Suppressor macrophage treated with lipopolysaccharide for 4 hours (primary cell): Measurements from ENCODE around the gene RAD51B.
"Not testable (repeated sequence)": the region's sequence is repeated elsewhere in the genome, so short reads cannot be mapped to it uniquely, and the experiment has no call there.

Source experiments
- DNase-seq: peaks from one replicate; pipeline ENCODE4 v3.0.0-alpha.2; 2020

Gene RAD51B

DNA sequence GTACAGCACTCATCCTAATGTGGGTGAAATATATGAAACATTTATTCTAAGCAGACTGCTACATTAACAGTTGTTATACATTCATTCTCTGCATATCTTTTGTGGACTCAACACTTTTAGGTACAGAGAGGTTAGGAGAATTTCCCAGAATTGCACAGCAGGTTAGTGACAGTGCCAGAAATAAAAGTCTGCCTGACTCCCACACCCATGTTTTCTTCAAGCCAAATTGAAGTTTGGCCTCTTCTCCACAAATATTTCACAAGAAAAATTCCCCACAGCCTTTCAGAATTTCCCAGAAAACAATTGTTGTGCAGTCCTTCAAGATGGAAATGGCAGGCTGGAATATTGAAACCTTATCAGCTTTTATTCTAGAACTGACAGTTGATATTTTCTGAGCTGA lies 464.8 kb downstream of the RAD51B start:
- peak; percentile 35 for DNase-seq

DNA sequence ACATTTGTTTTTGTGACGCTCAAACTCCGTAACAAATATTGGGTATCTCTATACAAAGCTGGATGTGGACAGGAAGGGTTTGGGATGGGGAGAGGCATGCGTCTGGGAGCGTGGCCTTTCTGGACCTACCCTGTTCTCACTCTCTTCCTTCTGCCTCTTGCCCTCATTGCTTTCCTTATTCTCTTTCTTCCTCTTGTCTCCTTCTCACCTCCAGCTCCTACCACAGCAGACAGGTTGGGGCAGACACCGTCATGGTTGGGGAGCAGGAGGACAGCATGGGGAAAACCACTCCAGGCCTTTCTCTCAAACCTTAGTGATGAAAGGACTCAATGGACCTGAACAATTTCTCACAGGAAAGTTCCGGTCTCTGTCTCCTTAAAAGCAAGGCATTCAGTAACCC lies 465.3 kb downstream of the RAD51B start:
- DNase-seq, result no peak

- peak; percentile 85 for DNase-seq
Observed at GRCh38 chr14:68285421-68286179, 466.0 kb downstream of the RAD51B start.

DNA sequence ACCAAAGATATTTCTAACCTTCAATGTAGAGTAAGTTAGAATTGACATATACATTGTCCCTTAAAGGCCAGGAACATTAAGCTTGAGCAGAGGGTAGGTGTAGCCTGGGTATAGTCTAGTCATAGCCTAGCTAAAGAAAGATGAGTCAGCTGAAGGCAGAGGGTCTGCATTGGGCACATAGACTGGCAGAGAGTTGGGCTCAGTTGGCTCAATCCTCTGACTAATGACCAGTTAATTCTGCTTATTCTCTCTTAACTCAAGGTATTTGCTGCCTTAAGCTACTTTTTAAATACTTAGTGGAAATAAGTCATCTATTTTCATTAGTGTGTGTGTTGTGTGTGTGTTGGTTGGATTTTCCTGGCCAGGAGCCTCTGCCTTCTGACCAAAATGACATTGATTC lies 467.1 kb downstream of the RAD51B start:
- DNase-seq, result no peak

DNA sequence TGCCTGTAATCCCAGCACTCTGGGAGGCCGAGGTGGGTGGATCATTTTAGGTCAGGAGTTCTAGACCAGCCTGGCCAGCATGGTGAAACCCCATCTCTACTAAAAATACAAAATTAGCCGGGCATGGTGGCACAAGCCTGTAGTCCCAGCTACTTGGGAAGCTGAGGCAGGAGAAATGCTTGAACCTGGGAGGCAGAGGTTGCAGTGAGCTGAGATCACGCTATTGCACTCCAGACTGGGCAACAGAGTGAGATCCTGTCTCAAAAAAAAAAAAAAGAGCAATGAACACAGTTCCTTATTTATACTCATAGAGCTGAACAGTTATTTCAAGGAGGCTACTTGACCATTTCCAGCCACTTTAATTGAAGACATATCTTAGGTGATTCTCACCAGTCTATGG lies 469.9 kb downstream of the RAD51B start:
- DNase-seq, result not testable (repeated sequence)

DNA sequence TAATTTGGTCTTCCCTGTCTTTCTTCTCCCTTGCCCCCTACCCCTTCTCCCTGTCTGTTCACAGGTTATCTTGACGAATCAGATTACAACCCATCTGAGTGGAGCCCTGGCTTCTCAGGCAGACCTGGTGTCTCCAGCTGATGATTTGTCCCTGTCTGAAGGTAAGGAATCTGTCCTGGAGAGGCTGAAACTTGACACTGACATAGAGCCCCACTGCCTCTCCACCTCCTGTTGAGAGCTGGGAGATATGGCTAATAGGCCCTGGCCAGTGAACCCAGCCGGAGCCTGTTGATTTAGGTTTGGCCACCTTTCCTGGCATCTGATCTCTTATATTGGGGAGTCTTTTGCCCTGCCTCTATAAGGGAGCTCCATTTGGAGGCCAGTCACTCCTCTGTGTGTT lies 472.2 kb downstream of the RAD51B start:
- no peak for DNase-seq

- DNase-seq, result no peak
Observed at GRCh38 chr14:68292441-68293215, 473.0 kb downstream of the RAD51B start.

DNA sequence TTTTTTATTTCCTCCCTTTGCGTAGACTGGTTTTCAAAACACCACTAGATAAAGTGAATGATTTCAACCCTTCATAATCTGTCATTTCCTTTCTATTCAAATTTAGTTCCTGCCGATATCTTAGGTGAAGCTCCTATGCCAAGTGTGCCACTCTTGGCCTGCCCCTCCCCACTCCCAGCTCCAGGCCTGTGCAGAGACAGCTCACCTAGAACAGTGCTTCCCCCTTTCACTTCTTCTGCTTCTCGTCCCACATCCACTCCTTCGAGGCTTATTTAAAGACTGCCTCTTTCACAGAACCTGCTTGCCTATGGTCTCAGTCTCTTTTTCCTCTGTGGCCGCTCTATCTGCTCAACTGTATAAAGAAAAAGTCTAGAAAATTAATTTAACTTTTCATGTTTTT lies 473.8 kb downstream of the RAD51B start:
- DNase-seq, result no peak

DNA sequence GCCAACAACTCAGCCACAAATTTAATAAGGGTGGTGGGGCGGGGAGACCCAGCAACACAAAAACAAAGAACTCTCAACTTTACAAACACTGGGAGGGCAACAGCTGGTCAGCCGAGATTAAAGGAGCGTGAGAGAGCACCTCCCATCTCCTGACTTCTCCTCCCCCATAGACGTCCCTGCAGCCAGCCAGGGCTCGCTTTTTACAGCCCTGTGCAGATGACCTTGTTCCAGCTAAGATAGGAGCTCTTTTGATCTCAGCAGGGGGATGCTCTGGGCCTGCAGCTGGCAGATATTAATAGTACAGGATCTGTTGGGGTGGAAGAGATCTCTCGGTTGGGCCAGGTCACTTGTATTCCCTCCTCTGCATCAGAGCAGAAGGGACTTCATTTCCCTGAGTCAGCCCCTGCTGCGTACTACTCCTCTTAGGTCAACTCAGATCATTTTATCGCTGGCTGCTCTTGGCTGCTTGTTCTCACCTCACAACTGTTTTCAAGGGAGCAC lies 475.8 kb downstream of the RAD51B start:
- no peak for DNase-seq

- no peak for DNase-seq
Observed at GRCh38 chr14:68297039-68297438, 477.5 kb downstream of the RAD51B start.

DNA sequence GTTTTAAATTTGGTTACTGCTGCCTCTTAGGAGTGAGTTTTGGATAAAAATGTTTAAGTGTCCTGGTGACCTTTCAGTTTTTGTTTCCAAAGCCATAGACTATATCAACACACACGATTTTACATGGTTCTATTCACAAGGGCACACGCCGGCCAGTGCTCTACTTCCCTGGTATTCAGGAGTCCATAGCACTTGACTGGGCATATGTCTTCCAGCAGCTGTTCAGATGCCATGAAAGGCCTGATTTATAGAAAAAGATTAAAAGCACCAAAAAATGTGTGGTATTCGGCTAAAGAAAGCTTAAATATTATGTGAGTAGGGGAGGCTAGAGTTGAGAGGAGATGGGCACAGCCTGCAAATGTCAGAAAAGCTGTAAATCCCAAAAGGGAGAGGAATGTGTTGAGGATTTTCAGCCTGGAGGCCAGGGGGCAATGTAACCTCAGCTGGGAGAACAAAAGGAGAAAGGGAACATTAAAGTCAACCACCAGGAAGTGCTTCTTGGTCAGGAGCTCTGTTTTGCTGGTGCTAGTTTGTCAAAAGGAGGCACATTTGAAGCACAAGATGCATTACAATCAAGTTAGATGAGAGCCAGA lies 478.4 kb downstream of the RAD51B start:
- DNase-seq, result no peak

- DNase-seq, result no peak
Observed at GRCh38 chr14:68300608-68301007, 481.0 kb downstream of the RAD51B start.

- no peak for DNase-seq
Observed at GRCh38 chr14:68301219-68301618, 481.6 kb downstream of the RAD51B start.

- DNase-seq, result not testable (repeated sequence)
Observed at GRCh38 chr14:68302938-68303337, 483.4 kb downstream of the RAD51B start.

- DNase-seq, result no peak
Observed at GRCh38 chr14:68305738-68306137, 486.2 kb downstream of the RAD51B start.

- DNase-seq, result no peak
Observed at GRCh38 chr14:68306265-68306933, 486.8 kb downstream of the RAD51B start.

GRCh38 chr14:68306934-68307789 lies 487.6 kb downstream of the RAD51B start:
- no peak for DNase-seq

- DNase-seq, result no peak
Observed at GRCh38 chr14:68307790-68308168, 488.2 kb downstream of the RAD51B start.

GRCh38 chr14:68308726-68309520 lies 489.3 kb downstream of the RAD51B start:
- peak; percentile 75 for DNase-seq

DNA sequence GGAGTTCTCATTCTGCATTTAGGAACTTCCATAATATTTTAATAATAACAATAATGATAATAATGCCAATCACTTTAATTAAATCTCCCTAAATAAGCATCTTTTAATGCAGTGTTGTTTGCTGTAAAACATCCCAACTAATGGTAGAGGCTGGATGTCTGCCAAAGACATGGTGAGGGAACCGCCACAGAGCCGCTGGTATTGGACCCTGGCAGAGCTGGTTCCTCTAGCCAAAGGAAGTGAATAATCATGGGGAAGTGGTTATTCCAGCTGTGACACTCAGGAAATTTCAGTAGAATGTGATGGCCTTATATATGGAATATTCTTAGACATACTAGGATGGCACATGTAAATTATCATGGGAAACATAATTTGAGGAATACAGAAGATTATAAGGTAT lies 490.0 kb downstream of the RAD51B start:
- peak; percentile 74 for DNase-seq

DNA sequence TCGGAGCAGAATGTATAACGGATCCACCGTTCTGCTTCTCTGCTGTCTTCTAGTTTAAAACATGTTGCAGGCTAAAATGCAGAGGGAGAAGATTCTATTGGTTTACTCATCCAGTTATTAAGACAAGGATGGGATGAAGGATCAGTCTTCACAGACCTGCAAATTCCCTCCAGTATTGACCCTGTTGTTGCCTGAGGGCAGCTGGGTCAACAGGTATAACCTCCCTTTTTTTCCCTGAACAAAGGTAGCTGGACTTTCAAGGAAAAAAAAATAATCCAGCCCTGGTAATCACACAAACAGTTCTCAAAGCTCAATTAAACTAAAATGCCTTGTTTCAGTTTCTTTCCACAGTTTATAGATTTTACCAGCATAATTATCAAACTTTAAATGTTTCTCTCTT lies 492.7 kb downstream of the RAD51B start:
- no peak for DNase-seq
